Activated T-helper 1 cell treated with anti-CD3 and anti-CD28 coated beads, Interleukin-2, amount 50 U/mL, for 16 hours (primary cell): Measurements from ENCODE around the gene NEDD4L.

Experiments
- DNase-seq, 2 donors: peaks; one replicate each; pipeline ENCODE4 v3.0.0-alpha.2; 2020; ENCODE audit warnings: low read depth in 1 of 2, low spot score in 1 of 2

The NEDD4L gene

GRCh38 chr18:58310517-58310916 lies 266.5 kb downstream of the NEDD4L start:
- DNase-seq, result no peak

GRCh38 chr18:58311390-58311789 lies 267.4 kb downstream of the NEDD4L start:
- no peak for DNase-seq

GRCh38 chr18:58313491-58314032 lies 269.5 kb downstream of the NEDD4L start:
- no peak for DNase-seq

- DNase-seq, result no peak
These were observed 270.3 kb downstream of the NEDD4L start for GRCh38 chr18:58314284-58314683.

GRCh38 chr18:58315041-58315440 lies 271.0 kb downstream of the NEDD4L start:
- no peak for DNase-seq

- DNase-seq, result no peak
These were observed 271.8 kb downstream of the NEDD4L start for GRCh38 chr18:58315739-58316215.

- no peak for DNase-seq
These were observed 272.6 kb downstream of the NEDD4L start for GRCh38 chr18:58316396-58317342.

- DNase-seq, result no peak
These were observed 275.7 kb downstream of the NEDD4L start for GRCh38 chr18:58319719-58320118.

GRCh38 chr18:58320907-58321561 lies 277.0 kb downstream of the NEDD4L start:
- no peak for DNase-seq

- DNase-seq, result no peak
These were observed 278.0 kb downstream of the NEDD4L start for GRCh38 chr18:58321986-58322385.

- no peak for DNase-seq
These were observed 278.4 kb downstream of the NEDD4L start for GRCh38 chr18:58322464-58322863.

GRCh38 chr18:58323866-58324762 lies 280.1 kb downstream of the NEDD4L start:
- DNase-seq, result no peak

- DNase-seq, result no peak
These were observed 280.9 kb downstream of the NEDD4L start for GRCh38 chr18:58324824-58325480.

GRCh38 chr18:58325494-58325893 lies 281.5 kb downstream of the NEDD4L start:
- no peak for DNase-seq

GRCh38 chr18:58334061-58334460 lies 290.0 kb downstream of the NEDD4L start:
- no peak for DNase-seq

GRCh38 chr18:58335223-58335622 lies 291.2 kb downstream of the NEDD4L start:
- no peak for DNase-seq

- DNase-seq, result no peak
These were observed 291.8 kb downstream of the NEDD4L start for GRCh38 chr18:58335821-58336220.

- DNase-seq, result no peak
These were observed 292.6 kb downstream of the NEDD4L start for GRCh38 chr18:58336605-58337004.

GRCh38 chr18:58337285-58337684 lies 293.3 kb downstream of the NEDD4L start:
- no peak for DNase-seq

- no peak for DNase-seq
These were observed 293.7 kb downstream of the NEDD4L start for GRCh38 chr18:58337686-58338085.
